ENCODE measurements around the gene CMA1. TPM values are rescaled to one million over a fixed set of nuclear protein-coding genes. Genes with fewer than 3 reads are reported as not detected.
"Not testable (repeated sequence)": the region's sequence is repeated elsewhere in the genome, so short reads cannot be mapped to it uniquely, and the experiment has no call there.

Gene CMA1, protein sequence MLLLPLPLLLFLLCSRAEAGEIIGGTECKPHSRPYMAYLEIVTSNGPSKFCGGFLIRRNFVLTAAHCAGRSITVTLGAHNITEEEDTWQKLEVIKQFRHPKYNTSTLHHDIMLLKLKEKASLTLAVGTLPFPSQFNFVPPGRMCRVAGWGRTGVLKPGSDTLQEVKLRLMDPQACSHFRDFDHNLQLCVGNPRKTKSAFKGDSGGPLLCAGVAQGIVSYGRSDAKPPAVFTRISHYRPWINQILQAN
- polyA plus RNA-seq (2012; ENCODE audit: insufficient read depth, insufficient read length, low read depth), result not detected

DNA sequence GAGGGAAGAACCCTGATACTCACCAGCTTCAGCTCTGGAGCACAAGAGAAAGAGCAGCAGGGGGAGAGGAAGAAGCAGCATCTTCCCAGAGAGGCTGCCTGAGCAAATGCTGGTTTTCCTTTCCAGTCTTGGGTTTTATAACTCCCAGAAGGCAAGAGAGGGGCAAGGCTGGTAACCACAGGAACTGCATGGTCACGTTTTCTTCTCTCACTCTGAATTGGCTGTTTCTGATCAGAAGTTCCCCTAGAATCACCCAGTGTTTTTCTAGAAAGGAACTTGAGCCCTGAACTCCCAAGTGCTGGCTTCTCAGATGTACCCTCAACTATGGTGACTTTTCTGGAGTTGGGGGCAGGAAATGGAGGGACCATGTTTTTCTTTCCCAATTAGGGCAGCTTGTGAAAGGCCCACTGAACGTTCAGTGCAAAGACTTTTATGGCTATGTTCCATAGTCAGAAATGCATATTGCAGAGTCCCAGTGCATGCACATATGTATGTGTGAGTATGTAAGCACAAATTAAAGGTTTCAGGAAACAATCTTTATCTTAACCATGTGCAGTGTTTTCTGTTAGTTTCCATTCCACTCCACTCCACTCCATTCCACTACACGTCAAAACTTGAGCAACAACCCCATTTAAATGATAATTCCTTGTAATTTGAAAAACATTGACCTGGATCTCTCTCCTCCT lies at the start of gene CMA1:
CMA1 (minus strand) TSS at position 111 of the 686 bp plus-strand sequence; CDS start at position 81, 30 bp downstream.
- Histone ChIP-seq H3K27me3 (peaks cover 6% of the 10 kb centered on the region), H3K4me1 (no peaks in the 10 kb centered on the region), H3K36me3 (no peaks in the 10 kb centered on the region), H3K4me3 (ENCODE audit: low read depth, low read length) (no peak within 1 kb of the TSS), H3K9me3 (no peaks in the 10 kb centered on the region)
- TF ChIP-seq, protein P1, sequence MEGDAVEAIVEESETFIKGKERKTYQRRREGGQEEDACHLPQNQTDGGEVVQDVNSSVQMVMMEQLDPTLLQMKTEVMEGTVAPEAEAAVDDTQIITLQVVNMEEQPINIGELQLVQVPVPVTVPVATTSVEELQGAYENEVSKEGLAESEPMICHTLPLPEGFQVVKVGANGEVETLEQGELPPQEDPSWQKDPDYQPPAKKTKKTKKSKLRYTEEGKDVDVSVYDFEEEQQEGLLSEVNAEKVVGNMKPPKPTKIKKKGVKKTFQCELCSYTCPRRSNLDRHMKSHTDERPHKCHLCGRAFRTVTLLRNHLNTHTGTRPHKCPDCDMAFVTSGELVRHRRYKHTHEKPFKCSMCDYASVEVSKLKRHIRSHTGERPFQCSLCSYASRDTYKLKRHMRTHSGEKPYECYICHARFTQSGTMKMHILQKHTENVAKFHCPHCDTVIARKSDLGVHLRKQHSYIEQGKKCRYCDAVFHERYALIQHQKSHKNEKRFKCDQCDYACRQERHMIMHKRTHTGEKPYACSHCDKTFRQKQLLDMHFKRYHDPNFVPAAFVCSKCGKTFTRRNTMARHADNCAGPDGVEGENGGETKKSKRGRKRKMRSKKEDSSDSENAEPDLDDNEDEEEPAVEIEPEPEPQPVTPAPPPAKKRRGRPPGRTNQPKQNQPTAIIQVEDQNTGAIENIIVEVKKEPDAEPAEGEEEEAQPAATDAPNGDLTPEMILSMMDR (IDR thresholded peaks at IDR 0.05; ENCODE audit: low read depth, low read length), result no peak
- DNase-seq, result no peak

DNA sequence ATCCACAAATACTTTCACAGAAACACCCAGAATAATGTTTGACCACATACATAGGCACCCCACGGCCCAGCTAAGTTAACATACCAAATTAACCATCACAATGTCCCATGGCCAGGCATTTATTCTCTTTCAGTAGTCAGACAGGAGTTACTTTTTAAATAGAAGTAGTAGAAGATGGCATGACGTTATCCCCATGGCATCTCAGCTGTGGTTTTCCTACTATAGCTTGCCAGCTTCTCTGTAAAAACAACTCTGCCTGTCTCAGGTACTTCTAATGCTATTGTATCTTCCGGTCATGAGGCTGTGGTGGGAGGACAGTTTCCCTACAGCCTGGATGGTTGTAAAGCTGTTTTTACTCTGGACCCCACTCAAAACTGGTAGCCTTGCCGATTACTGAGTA lies 48.7 kb upstream of the CMA1 start:
- Histone ChIP-seq H3K36me3 (no peaks in the 10 kb centered on the region), H3K4me1 (no peaks in the 10 kb centered on the region), H3K4me3 (ENCODE audit: low read depth, low read length) (no peak overlapping the region), H3K27me3 (no peaks in the 10 kb centered on the region), H3K9me3 (no peaks in the 10 kb centered on the region)
- TF ChIP-seq, protein P1 (IDR thresholded peaks at IDR 0.05; ENCODE audit: low read depth, low read length), result no peak
- no peak for DNase-seq

DNA sequence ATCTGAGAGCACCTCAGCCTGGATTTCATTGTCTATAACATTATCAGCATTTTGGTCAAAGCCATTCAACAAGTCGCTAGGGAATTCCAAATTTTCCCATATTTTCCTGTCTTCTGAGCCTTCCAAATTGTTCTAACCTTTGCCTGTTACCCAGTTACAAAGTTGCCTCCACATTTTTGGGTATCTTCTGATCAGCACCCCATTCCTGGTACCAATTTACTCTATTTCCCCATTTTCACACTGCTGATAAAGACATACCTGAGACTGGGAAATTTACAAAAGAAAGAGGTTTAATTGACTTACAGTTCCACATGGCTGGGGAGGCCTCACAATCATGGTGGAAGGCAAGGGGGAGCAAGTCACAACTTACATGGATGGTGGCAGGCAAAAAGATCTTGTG lies 41.0 kb upstream of the CMA1 start:
- not testable (repeated sequence) for H3K36me3 ChIP-seq; H3K27me3 ChIP-seq; H3K9me3 ChIP-seq; H3K4me1 ChIP-seq; H3K4me3 ChIP-seq (ENCODE audit: low read depth, low read length); DNase-seq

DNA sequence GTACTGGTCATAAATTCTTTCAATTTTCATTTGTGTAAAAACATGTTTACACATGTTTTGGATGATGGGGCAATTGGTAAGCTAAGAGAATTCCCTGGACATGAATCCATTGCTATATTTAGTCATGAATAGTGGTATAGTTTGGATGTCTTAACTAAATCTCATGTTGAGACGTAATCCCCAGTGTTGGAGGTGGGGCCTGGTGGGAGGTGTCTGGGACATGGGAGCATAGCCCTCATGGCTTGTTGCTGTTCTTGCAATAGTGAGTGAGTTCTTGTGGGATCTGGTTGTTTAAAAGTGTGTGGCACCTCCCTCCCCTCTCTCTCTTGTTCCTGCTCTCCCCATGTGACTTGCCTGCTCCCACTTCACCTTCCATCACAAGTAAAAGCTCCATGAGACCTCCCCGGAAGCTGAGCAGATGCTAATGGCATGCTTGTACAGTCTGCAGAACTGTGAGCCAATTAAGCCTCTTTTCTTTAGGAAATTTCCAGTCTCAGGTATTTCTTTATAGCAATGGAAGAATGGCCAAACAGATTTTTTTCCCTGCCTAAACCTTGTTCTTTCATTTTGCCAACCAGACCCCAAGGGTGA lies 34.4 kb upstream of the CMA1 start:
- TF ChIP-seq, protein P1 (IDR thresholded peaks at IDR 0.05; ENCODE audit: low read depth, low read length), result no peak
- Histone ChIP-seq H3K4me3 (ENCODE audit: low read depth, low read length) (no peak overlapping the region), H3K9me3 (no peaks in the 10 kb centered on the region), H3K36me3 (no peaks in the 10 kb centered on the region), H3K27me3 (no peaks in the 10 kb centered on the region; the same call in 1 of the 2 replicates), H3K4me1 (no peaks in the 10 kb centered on the region)
- DNase-seq, result no peak

DNA sequence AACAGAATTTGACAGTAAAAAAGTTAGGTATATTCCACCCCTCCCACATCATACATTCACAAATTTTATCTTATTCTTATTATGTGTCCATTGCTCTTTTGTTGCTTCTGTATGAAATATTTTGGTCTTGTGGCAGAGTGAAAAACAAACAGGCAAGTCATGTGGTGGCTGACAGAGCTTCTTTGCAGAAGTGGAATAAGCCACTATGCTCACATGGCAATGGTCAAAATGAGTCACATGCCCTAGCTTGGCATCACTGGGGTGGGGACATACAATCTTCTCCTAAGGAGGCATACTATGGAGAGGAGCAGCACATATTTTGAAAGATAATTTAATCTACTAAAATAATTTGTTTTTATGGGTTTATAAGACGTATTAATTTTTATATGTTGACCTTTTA lies 27.7 kb upstream of the CMA1 start:
- no peaks in the 10 kb centered on the region for H3K27me3 ChIP-seq
- TF ChIP-seq, protein P1 (IDR thresholded peaks at IDR 0.05; ENCODE audit: low read depth, low read length), result no peak
- H3K9me3 ChIP-seq, result no peaks in the 10 kb centered on the region
- H3K36me3 ChIP-seq, result no peaks in the 10 kb centered on the region
- H3K4me3 ChIP-seq (ENCODE audit: low read depth, low read length), result no peak overlapping the region
- DNase-seq, result no peak
- no peaks in the 10 kb centered on the region for H3K4me1 ChIP-seq

DNA sequence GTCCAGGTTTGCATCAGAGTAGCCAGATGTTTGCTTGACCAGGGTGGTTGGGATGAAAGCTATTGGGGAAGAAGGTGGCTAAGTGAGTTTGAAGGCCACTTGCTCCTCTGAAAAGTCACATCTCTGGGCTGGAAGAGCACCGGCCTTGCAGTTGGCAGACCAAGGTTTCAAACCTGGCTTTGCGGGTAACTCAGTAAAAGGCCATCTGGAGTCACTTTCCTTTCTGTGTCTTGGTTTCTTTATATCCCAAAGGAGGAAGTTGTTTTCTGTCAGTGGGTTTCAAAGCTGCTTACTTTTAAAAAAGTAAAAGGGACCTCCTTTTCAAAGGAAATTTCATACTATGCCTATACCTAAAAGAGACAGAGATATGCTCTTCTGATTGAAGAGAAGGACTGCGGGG lies 26.2 kb upstream of the CMA1 start:
- no peaks in the 10 kb centered on the region for H3K27me3 ChIP-seq
- H3K9me3 ChIP-seq, result no peaks in the 10 kb centered on the region
- TF ChIP-seq, protein P1 (IDR thresholded peaks at IDR 0.05; ENCODE audit: low read depth, low read length), result no peak
- H3K36me3 ChIP-seq, result no peaks in the 10 kb centered on the region
- H3K4me1 ChIP-seq, result no peaks in the 10 kb centered on the region
- H3K4me3 ChIP-seq (ENCODE audit: low read depth, low read length), result no peak overlapping the region
- DNase-seq, result no peak

DNA sequence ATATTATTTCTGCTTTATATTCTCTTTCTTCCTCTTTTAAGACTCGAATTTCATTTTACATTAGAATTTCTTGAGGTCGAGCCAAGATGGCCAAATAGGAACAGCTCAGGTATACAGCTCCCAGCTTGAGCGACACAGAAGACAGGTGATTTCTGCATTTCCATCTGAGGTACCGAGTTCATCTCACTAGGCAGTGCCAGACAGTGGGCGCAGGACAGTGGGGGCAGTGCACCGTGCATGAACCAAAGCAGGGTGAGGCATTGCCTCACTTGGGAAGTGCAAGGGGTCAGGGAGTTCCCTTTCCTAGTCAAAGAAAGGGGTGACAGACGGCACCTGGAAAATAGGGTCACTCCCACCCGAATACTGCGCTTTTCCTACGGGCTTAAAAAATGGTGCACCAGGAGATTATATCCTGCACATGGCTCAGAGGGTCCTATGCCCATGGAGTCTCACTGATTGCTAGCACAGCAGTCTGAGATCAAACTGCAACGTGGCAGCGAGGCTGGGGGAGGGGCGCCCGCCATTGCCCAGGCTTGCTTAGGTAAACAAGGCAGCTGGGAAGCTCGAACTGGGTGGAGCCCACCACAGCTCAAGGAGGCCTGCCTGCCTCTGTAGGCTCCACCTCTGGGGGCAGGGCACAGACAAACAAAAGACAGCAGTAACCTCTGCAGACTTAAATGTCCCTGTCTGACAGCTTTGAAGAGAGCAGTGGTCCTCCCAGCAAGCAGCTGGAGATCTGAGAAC lies 18.0 kb upstream of the CMA1 start:
- not testable (repeated sequence) for DNase-seq

More for the DNA sequence above, 18.0 kb upstream of the CMA1 start:
- not testable (repeated sequence) for H3K9me3 ChIP-seq; H3K36me3 ChIP-seq; H3K4me3 ChIP-seq (ENCODE audit: low read depth, low read length); H3K4me1 ChIP-seq; H3K27me3 ChIP-seq
